H9 (cell line): ENCODE results near the gene NT5C1B. TPM values are rescaled to one million over a fixed set of nuclear protein-coding genes. Genes with fewer than 3 reads are reported as not detected.

Experiments used
- DNase-seq: peaks from one replicate; pipeline ENCODE4 v3.0.0-alpha.2; 2017
- H2AFZ ChIP-seq: one replicate; pipeline ENCODE4 v1.6.1; 2013; ENCODE audit warnings: mild to moderate bottlenecking, low read length, control low read depth, moderate library complexity
- H2AK5ac ChIP-seq: 2 replicates; pipeline ENCODE4 v1.6.1; 2013; ENCODE audit warnings: low read length, control low read depth, mixed read lengths; ENCODE audit not compliant: insufficient read length
- H2BK120ac ChIP-seq: one replicate; pipeline ENCODE4 v1.6.1; 2013; ENCODE audit warnings: low read depth, mild to moderate bottlenecking, low read length, control low read depth, inconsistent platforms; ENCODE audit not compliant: poor library complexity, severe bottlenecking
- H2BK12ac ChIP-seq: 2 replicates; pipeline ENCODE4 v1.6.1; 2013; ENCODE audit warnings: low read length, control low read depth, mixed read lengths, low read depth; ENCODE audit not compliant: insufficient read length
- H2BK15ac ChIP-seq: 2 replicates; pipeline ENCODE4 v1.6.1; 2013; ENCODE audit warnings: low read depth, low read length, control low read depth
- H2BK20ac ChIP-seq: one replicate; pipeline ENCODE4 v1.6.1; 2013; ENCODE audit warnings: low read depth, mild to moderate bottlenecking, low read length, control low read depth, inconsistent platforms; ENCODE audit not compliant: poor library complexity, severe bottlenecking
- H2BK5ac ChIP-seq: 2 replicates; pipeline ENCODE4 v1.6.1; 2013; ENCODE audit warnings: low read length, control low read depth, mixed read lengths; ENCODE audit not compliant: insufficient read length
- H3K14ac ChIP-seq: 2 replicates; pipeline ENCODE4 v1.6.1; 2013; ENCODE audit warnings: low read length, control low read depth; ENCODE audit not compliant: insufficient read depth
- H3K18ac ChIP-seq: 2 replicates; pipeline ENCODE4 v1.6.1; 2013; ENCODE audit warnings: low read depth, mild to moderate bottlenecking, mixed read lengths, low read length, control low read depth; ENCODE audit not compliant: insufficient read length
- H3K23ac ChIP-seq: 2 replicates; pipeline ENCODE4 v1.6.1; 2013; ENCODE audit warnings: low read length, control low read depth, mixed read lengths, low read depth; ENCODE audit not compliant: insufficient read length
- H3K23me2 ChIP-seq: 2 replicates; pipeline ENCODE4 v1.6.1; 2013; ENCODE audit warnings: low read depth, mild to moderate bottlenecking, mixed read lengths, low read length, control low read depth; ENCODE audit not compliant: insufficient read length, poor library complexity, severe bottlenecking
- H3K27ac ChIP-seq: 2 replicates; pipeline ENCODE4 v1.5.1; 2013; ENCODE audit warnings: low read length, control low read depth, mixed read lengths, low read depth; ENCODE audit not compliant: insufficient read length
- H3K27me3 ChIP-seq: 2 replicates; pipeline ENCODE4 v1.6.1; 2013; ENCODE audit warnings: low read length, control low read depth, inconsistent platforms; ENCODE audit not compliant: insufficient read depth
- H3K4ac ChIP-seq: 2 replicates; pipeline ENCODE4 v1.6.1; 2013; ENCODE audit warnings: low read depth, mild to moderate bottlenecking, control low read depth, inconsistent platforms, low read length, moderate library complexity
- H3K4me1 ChIP-seq: 2 replicates; pipeline ENCODE4 v1.6.1; 2013; ENCODE audit warnings: low read length, control low read depth, inconsistent platforms; ENCODE audit not compliant: insufficient read depth
- H3K4me2 ChIP-seq: 2 replicates; pipeline ENCODE4 v1.6.1; 2013; ENCODE audit warnings: low read length, control low read depth, mixed read lengths; ENCODE audit not compliant: insufficient read length, insufficient read depth
- H3K56ac ChIP-seq: 2 replicates; pipeline ENCODE4 v1.6.1; 2013; ENCODE audit warnings: low read depth, mild to moderate bottlenecking, mixed read lengths, low read length, control low read depth; ENCODE audit not compliant: insufficient read length
- H3K79me1 ChIP-seq: 2 replicates; pipeline ENCODE4 v1.6.1; 2013; ENCODE audit warnings: low read depth, mild to moderate bottlenecking, moderate library complexity, low read length, control low read depth, inconsistent platforms; ENCODE audit not compliant: insufficient read depth, poor library complexity, severe bottlenecking
- H3K79me2 ChIP-seq: 2 replicates; pipeline ENCODE4 v1.6.1; 2013; ENCODE audit warnings: low read length, control low read depth, inconsistent platforms; ENCODE audit not compliant: insufficient read depth
- H3K9ac ChIP-seq: 2 replicates; pipeline ENCODE4 v1.6.1; 2013; ENCODE audit warnings: low read length, control low read depth, mixed read lengths; ENCODE audit not compliant: insufficient read length; ENCODE audit errors: extremely low read depth
- H3K9me3 ChIP-seq: one replicate; pipeline ENCODE4 v1.6.1; 2013; ENCODE audit warnings: low read depth, low read length, inconsistent platforms; ENCODE audit not compliant: control insufficient read depth
- H3T11ph ChIP-seq: one replicate; pipeline ENCODE4 v1.6.1; 2013; ENCODE audit warnings: mild to moderate bottlenecking, low read length, control low read depth, inconsistent platforms
- H4K20me1 ChIP-seq: one replicate; pipeline ENCODE4 v1.6.1; 2013; ENCODE audit not compliant: control insufficient read depth, insufficient read length, insufficient read depth
- H4K5ac ChIP-seq: 2 replicates; pipeline ENCODE4 v1.6.1; 2013; ENCODE audit warnings: low read depth, mild to moderate bottlenecking, mixed read lengths, low read length, control low read depth; ENCODE audit not compliant: insufficient read length
- H4K8ac ChIP-seq: replicated peaks from 2 replicates; pipeline ENCODE4 v1.6.1; 2013; ENCODE audit warnings: low read length, control low read depth, mixed read lengths, low read depth; ENCODE audit not compliant: insufficient read length
- H4K91ac ChIP-seq: 2 replicates; pipeline ENCODE4 v1.6.1; 2013; ENCODE audit warnings: low read depth, mild to moderate bottlenecking, moderate library complexity, mixed read lengths, low read length, control low read depth; ENCODE audit not compliant: insufficient read length
- H3K27ac Mint-ChIP-seq, 3 experiments: 2 replicates in 2 of 3; 3 replicates in 1 of 3; pipeline ENCODE4 v1.8.0; 2020 to 2021; ENCODE audit warnings: mixed read lengths in 3 of 3, mild to moderate bottlenecking in 1 of 3, moderate library complexity in 1 of 3
- H3K27me3 Mint-ChIP-seq: 2 replicates; pipeline ENCODE4 v1.8.0; 2021; ENCODE audit warnings: low read depth, mild to moderate bottlenecking, moderate library complexity, mixed read lengths
- H3K36me3 Mint-ChIP-seq, 3 experiments: 2 replicates in 2 of 3; 3 replicates in 1 of 3; pipeline ENCODE4 v1.8.0; 2020 to 2021; ENCODE audit warnings: low read depth in 3 of 3, mixed read lengths in 3 of 3; ENCODE audit not compliant: insufficient read depth in 1 of 3
- H3K4me1 Mint-ChIP-seq, 2 experiments: 2 replicates each; pipeline ENCODE4 v1.8.0; 2020; ENCODE audit warnings: mixed read lengths in 2 of 2
- H3K4me3 Mint-ChIP-seq, 2 experiments: 2 replicates in 1 of 2; 3 replicates in 1 of 2; pipeline ENCODE4 v1.8.0; 2020 to 2021; ENCODE audit warnings: mild to moderate bottlenecking in 2 of 2, mixed read lengths in 2 of 2, moderate library complexity in 1 of 2
- H3K9me3 Mint-ChIP-seq, 2 experiments: 2 replicates in 1 of 2; 3 replicates in 1 of 2; pipeline ENCODE4 v1.8.0; 2020; ENCODE audit warnings: mild to moderate bottlenecking in 2 of 2, mixed read lengths in 2 of 2, moderate library complexity in 1 of 2
- WGBS: extraction: QIAGEN DNeasy Blood & Tissue Kit; methylation state at CpG from one replicate; pipeline ENCODE4 v1.1.7; 2013; ENCODE audit warnings: missing lambda C conversion rate, low lambda C conversion rate, mixed read lengths; ENCODE audit not compliant: insufficient read length; ENCODE audit errors: extremely low coverage; 5-methylcytosine and 5-hydroxymethylcytosine counted together
- total RNA-seq: library from RNA; stranded (reverse); gene quantifications from 2 replicates; pipeline ENCODE4 v1.2.1, GENCODE V29; 2021
- TF ChIP-seq, protein P1 (sequence below): fragments of 200-600 bp; sonication (generic); conservative IDR thresholded peaks from 3 replicates; pipeline ENCODE4 v1.8.0; 2021; ENCODE audit warnings: antibody characterized with exemption, mild to moderate bottlenecking

NT5C1B gene
- total RNA-seq, 1 experiment from 2014 or later: not detected

DNA sequence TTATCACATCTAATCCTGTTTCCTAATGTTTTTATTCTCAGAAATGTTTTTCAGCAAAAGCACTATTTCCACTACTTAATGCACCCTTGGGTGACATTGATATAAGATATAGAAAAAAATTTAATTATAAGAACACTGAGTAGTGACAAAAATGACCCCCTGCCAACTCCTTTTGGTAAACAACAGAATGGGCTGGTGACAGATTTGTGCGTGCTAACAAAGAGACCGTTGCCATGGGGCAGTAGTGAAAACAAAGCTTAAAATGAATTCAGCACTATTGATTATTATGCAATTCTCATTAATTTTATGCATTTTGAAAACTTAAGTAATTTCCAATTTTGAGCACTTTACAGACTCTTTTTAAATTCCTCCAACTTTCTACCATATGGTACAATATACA lies 62.0 kb downstream of the NT5C1B start:
- TF ChIP-seq, protein P1, sequence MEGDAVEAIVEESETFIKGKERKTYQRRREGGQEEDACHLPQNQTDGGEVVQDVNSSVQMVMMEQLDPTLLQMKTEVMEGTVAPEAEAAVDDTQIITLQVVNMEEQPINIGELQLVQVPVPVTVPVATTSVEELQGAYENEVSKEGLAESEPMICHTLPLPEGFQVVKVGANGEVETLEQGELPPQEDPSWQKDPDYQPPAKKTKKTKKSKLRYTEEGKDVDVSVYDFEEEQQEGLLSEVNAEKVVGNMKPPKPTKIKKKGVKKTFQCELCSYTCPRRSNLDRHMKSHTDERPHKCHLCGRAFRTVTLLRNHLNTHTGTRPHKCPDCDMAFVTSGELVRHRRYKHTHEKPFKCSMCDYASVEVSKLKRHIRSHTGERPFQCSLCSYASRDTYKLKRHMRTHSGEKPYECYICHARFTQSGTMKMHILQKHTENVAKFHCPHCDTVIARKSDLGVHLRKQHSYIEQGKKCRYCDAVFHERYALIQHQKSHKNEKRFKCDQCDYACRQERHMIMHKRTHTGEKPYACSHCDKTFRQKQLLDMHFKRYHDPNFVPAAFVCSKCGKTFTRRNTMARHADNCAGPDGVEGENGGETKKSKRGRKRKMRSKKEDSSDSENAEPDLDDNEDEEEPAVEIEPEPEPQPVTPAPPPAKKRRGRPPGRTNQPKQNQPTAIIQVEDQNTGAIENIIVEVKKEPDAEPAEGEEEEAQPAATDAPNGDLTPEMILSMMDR: no peak
- Mint-ChIP-seq H3K27me3 (no peaks in the 10 kb centered on the region), H3K4me3 (no peak overlapping the region), H3K36me3 (no peaks in the 10 kb centered on the region), H3K27ac (no peak overlapping the region), H3K9me3 (no peaks in the 10 kb centered on the region), H3K4me1 (peaks cover 3 to 5% of the 10 kb centered on the region in 2 experiments; a peak in 3 of 4 replicates)
- Histone ChIP-seq H2BK5ac (no peak overlapping the region), H3K56ac (no peak overlapping the region), H3K9me3 (no peaks in the 10 kb centered on the region), H3K27ac (no peak overlapping the region), H3K9ac (no peak overlapping the region), H4K91ac (no peak overlapping the region), H3K23ac (no peak overlapping the region), H2BK15ac (no peak overlapping the region), H2BK120ac (no peak overlapping the region), H3K79me1 (no peaks in the 10 kb centered on the region), H4K8ac (no peak overlapping the region), H2BK20ac (no peak overlapping the region), H2AK5ac (no peak overlapping the region), H3K18ac (no peak overlapping the region), H3K14ac (no peak overlapping the region), H2BK12ac (no peak overlapping the region), H3K4me1 (no peaks in the 10 kb centered on the region), H2AFZ (no peak overlapping the region), H3K4me2 (no peak overlapping the region), H4K5ac (no peak overlapping the region), H3K4ac (no peak overlapping the region), H3T11ph (no peak overlapping the region), H4K20me1 (no peaks in the 10 kb centered on the region), H3K23me2 (no peaks in the 10 kb centered on the region), H3K79me2 (no peaks in the 10 kb centered on the region), H3K27me3 (no peaks in the 10 kb centered on the region)
- no peak for DNase-seq
- no CpG with 5 or more reads among the region's 2 CpGs for WGBS
